ENCODE data around the gene DRG2.

- TF ChIP-seq, protein P1, sequence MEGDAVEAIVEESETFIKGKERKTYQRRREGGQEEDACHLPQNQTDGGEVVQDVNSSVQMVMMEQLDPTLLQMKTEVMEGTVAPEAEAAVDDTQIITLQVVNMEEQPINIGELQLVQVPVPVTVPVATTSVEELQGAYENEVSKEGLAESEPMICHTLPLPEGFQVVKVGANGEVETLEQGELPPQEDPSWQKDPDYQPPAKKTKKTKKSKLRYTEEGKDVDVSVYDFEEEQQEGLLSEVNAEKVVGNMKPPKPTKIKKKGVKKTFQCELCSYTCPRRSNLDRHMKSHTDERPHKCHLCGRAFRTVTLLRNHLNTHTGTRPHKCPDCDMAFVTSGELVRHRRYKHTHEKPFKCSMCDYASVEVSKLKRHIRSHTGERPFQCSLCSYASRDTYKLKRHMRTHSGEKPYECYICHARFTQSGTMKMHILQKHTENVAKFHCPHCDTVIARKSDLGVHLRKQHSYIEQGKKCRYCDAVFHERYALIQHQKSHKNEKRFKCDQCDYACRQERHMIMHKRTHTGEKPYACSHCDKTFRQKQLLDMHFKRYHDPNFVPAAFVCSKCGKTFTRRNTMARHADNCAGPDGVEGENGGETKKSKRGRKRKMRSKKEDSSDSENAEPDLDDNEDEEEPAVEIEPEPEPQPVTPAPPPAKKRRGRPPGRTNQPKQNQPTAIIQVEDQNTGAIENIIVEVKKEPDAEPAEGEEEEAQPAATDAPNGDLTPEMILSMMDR (IDR thresholded peaks at IDR 0.05; ENCODE audit: borderline replicate concordance, extremely low read depth, low read length, poor library complexity, severe bottlenecking) = no peak
- no peak for TF ChIP-seq EZH2 (IDR thresholded peaks at IDR 0.05; ENCODE audit: borderline replicate concordance, low read depth, low read length, severe bottlenecking)
Measured at GRCh38 chr17:18155179-18155578, 67.4 kb downstream of the DRG2 start.
